HG03439 (cell line): Measurements from ENCODE around the gene PARD3.

Experiments
- ATAC-seq: cut with Tn5 transposase; IDR thresholded peaks from one replicate; pipeline ENCODE4 v1.9.1; 2021; ENCODE audit warnings: mild to moderate bottlenecking, moderate library complexity; ENCODE audit not compliant: unreplicated experiment

The PARD3 gene

GRCh38 chr10:34551295-34551694 lies 263.8 kb downstream of the PARD3 start:
- no peak for ATAC-seq

- ATAC-seq = no peak
Measured at GRCh38 chr10:34549953-34550352, 265.1 kb downstream of the PARD3 start.

- no peak for ATAC-seq
Measured at GRCh38 chr10:34549001-34549400, 266.1 kb downstream of the PARD3 start.

GRCh38 chr10:34548466-34548865 lies 266.6 kb downstream of the PARD3 start:
- ATAC-seq = no peak

DNA sequence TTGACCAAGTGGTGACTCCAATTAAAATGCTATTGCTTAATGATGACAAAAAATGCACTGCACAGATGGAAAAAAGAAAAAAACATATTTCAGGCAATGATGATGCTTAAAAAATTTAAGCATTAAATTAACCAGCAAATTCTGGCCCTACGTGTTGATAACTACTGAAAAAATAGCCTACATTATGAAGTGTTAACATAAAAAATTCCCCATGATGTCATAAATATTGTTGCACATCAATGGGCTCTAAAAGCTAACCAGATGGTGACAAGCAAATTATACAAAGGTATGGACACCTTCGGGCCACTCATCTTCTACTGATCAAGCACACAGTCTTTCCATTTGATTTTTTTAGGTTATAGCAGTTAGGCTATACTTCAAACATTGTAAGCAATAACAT lies 267.4 kb downstream of the PARD3 start:
- ATAC-seq = no peak

DNA sequence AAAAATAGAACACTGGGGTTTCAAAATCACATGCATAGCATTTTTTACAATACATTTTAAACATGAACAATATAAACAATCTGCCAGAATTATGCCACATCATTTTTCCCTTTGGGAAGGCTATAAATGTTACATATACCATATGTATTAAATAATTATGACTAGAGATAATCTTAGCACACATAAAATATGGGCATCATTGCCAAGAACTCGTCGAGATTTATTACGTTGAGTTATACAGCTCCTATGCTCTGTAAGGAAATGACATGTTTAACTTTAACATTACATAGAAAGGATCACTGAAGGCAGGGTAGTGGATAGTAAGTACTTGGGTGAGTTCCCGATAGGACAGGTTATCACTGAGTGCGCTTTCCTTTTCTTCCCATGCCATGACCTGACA lies 267.8 kb downstream of the PARD3 start:
- ATAC-seq = no peak

DNA sequence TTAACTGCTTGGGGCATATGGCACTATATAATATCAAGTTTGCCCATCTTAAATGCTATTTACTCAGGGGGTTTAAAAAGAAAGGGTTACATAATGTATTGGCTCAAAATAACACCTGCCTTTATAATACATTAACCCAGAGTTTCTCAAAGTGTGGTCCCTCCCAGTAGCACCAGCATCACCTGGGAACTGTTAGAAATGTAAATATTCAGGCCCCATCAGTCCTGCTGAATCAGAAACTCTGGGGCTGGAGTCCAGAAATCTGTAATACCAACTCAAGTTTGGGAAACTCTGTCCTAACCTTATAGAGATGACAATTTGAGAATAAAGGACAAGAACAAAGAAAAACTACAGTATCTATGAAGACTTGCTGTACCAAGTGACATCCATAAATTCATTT lies 270.7 kb downstream of the PARD3 start:
- ATAC-seq = no peak

GRCh38 chr10:34543716-34544115 lies 271.4 kb downstream of the PARD3 start:
- ATAC-seq = no peak

- no peak for ATAC-seq
Measured at GRCh38 chr10:34540492-34540891, 274.6 kb downstream of the PARD3 start.

- ATAC-seq = no peak
Measured at GRCh38 chr10:34539533-34540315, 275.4 kb downstream of the PARD3 start.

DNA sequence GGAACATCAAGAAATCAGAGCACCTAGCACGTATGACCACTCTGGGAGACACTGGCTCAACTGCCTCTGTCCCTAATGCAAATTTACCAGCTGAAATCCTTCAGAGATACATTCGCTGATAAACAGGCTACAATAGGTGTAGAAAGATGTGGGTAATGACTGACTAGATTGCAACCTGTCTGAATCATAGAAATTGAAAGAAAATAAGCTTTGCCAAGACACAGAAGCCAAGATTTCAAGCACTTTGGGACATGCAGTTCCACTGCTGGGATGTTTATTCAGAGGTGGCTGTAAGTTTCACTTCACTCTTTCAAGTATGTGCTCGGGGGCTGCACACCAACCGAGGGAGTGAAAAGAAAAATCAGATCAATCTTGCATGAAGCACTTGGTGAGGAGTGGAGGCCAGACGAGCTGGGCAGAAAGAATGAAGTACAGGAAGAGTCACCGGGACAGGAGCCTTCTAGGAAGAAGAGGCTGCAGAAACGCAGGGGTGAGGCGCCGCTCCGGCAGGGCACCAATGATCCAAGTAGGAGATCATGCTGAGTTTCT lies 276.7 kb downstream of the PARD3 start:
- ATAC-seq = no peak

GRCh38 chr10:34537629-34538231 lies 277.4 kb downstream of the PARD3 start:
- peak; percentile 85 for ATAC-seq

- no peak for ATAC-seq
Measured at GRCh38 chr10:34535872-34536271, 279.2 kb downstream of the PARD3 start.

DNA sequence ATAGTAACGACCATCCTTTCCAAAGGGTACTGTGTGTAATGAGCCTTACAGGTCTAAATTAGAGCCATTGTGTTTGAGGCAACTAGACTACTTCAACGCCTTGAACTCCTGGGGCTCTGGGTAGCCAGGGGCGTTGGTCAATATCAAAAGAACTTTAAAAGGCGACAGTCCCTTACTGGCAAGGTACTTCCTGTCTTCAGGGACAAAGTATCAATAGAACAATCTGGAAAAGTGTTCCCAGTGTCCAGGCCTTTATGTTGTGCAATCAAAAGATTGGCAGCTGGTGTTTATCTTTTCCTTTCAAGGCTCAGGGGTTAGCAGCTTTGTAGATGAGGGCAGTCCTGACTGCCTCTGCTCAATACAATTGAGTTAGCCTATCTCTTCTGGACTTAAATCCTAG lies 284.3 kb downstream of the PARD3 start:
- ATAC-seq = no peak

DNA sequence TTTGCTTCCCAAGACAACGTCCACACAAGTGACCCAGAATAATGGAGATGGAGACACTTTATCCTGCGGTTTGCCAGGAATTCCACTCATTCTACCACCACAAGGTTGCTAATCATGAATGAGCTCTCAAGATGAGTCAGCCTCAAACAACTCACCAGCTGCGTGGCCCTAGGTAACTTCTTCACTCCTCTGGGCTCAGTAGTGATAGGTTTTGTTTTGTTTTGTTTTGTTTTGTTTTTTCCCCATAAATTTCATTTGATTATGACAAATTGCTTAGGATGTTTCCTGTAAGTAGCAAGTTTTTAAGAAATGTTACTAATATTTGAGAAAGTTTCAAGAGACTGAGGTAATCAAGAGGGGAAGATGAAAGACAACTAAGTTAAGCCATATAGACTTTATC lies 286.8 kb downstream of the PARD3 start:
- no peak for ATAC-seq

- ATAC-seq = no peak
Measured at GRCh38 chr10:34526758-34527730, 288.1 kb downstream of the PARD3 start.

GRCh38 chr10:34526186-34526585 lies 288.9 kb downstream of the PARD3 start:
- ATAC-seq = no peak

DNA sequence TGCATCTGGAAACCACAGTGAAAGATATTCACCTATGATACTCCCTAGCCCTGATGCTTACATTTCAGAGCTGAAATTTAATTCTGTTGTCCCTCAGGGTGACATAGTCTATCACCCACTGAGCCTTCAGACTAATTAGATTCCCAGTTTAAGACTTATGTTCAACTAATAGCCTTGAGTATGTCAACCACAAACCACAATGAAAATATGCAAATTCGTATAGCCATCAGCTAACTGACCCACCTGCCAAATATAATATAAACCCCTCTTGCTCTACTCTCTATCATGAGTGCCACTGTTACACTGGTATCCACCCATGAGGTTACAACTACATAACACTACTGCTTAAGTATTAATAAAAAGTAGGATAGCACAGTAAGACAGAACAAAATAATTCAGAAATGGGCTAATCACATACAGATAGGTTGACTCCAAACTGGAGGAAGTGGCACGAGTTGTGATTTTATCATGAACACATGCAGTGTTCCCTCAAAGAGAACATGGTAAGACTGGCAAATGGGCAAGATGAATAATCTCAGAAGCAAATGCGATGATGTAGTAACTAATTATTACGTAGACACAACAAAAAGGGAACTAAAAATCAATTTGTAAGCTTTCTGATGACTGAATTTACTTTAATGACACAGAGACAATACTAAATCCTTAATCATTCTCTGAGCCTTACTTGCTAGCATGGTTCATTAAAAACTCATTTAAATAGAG lies 290.6 kb downstream of the PARD3 start:
- no peak for ATAC-seq

DNA sequence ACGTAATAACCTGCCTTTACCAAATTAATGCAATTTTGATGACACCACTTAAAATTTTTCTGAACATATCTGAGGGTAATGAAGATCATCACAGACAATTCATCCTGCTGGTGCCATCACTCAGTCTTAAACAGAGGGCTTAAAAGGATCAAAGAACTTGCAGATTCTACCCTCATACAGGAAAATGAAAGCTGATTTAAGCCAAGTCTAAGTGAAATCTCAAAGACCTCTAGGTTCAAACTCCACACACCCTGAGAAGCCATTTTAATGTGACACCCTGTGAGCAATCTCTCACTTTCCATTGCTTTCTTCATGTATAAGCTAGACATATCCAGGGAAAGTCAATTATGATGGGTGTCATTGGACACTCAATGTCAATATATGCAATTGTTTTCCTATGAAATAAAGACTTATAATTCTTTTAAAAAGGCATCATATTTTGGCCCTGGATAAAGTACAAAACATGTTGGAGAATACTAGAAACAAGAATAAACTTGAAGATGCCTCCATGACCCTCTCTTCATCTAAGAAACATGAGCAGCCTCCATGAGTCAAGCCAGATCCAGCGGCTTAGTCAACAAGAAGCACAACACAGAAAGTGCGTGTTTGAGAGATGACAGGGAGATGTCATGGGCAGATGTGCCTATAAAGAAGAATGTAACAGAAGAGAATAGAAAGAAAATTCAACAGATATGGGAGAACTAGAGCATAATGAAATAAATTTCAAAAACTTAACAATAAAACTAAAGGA lies 291.9 kb downstream of the PARD3 start:
- ATAC-seq = no peak

- ATAC-seq = no peak
Measured at GRCh38 chr10:34522546-34522945, 292.6 kb downstream of the PARD3 start.
